Right lobe of liver (tissue), 4 donors: ENCODE data around the gene TSPAN9.

Source experiments
- CTCF ChIP-seq, 4 donors: fragments of 200-600 bp in 3 of 4; fragments of 450-650 bp in 1 of 4; IDR thresholded peaks; one replicate each; pipeline versions ENCODE4 v1.5.1 to v1.8.0; 2016 to 2022; ENCODE audit warnings: antibody characterized with exemption in 4 of 4, mild to moderate bottlenecking in 2 of 4
- POLR2A ChIP-seq: fragments of 450-650 bp; IDR thresholded peaks from one replicate; pipeline ENCODE4 v1.6.1; 2017; ENCODE audit warnings: antibody characterized with exemption, mild to moderate bottlenecking
- donor health status: DM: no; HTN: no; CAD: no.
- donor health status: DM: no; HTN: no; CAD: no.
- donor health status: DM: no; HTN: yes; CAD: no.

- TF ChIP-seq CTCF (IDR thresholded peaks at IDR 0.05): no peak
- TF ChIP-seq POLR2A: no peak
Observed at GRCh38 chr12:3298603-3299002, 221.4 kb downstream of the TSPAN9 start.
